ENCODE measurements around the gene KRT78. TPM values are rescaled to one million over a fixed set of nuclear protein-coding genes. Genes with fewer than 3 reads are reported as not detected.

The KRT78 gene
- total RNA-seq, 2 donors from 2014 or later, result not detected

DNA sequence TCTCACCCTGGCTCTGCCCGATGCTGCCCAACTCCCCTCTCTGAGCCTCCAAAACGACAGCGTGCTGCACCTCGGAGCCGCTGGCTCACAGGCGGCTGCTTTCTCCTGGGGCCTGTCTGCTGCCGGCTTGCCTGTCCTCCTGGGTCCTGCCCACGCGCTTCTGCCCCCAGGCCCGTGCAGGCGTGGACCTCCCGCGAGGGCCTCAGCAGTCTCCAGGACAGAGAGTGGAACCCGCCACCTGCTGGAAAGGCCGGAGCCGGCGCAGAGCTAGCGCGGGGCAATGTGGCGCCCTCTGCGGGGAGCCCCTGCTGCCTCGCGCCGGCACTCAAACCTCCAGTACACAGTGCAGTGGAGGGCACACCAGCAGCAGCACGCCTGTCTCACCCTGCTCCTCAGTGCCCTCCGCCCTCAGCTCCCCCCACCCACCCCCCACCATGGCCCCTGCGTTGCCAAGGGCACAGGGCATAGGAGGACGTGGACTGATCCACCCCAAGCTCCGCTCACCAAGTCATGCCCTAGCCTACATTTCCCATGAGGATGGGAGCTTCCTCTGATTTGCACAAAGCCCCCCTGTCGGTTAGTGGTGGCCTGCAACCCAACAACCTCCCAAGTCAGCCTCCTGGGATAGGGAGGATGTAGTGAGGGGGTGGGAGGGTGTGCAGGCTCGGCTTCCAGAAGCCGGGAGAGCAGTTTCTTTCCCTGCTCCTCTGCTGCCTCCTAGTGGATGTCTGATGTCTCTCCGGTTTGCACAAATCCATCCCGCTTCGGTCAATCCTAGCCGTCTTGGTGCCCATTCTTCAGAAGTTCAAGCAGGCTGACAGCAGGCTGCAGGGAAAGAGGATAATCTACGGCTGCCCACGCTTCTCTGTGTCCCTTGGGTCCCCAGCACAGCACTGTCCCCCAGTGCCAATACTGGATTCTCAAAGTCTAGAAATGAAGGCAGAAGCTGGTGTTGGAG lies 30.9 kb upstream of the KRT78 start:
- peaks cover 15% of the 10 kb centered on the region for H3K4me1 ChIP-seq
- H3K27ac ChIP-seq, result no peak overlapping the region
- H3K9me3 ChIP-seq, result no peaks in the 10 kb centered on the region
- intact Hi-C loops (cut with DNase I), result loop anchor here (5.0 kb wide), 2 partner anchors 507 to 722 kb away; no protein-coding TSS in a partner anchor
- DNase-seq, result peak; percentile 92
- TF ChIP-seq CTCF (IDR thresholded peaks at IDR 0.05), result peak; percentile 50
- H3K36me3 ChIP-seq, result no peaks in the 10 kb centered on the region
- H3K27me3 ChIP-seq, result no peaks in the 10 kb centered on the region
- H3K4me3 ChIP-seq, result peak overlapping the region; percentile 22
- peak overlapping the region; percentile 40 to 48 for H3K9ac ChIP-seq (ENCODE audit: low read depth in 2 of 2, low read length in 2 of 2)

DNA sequence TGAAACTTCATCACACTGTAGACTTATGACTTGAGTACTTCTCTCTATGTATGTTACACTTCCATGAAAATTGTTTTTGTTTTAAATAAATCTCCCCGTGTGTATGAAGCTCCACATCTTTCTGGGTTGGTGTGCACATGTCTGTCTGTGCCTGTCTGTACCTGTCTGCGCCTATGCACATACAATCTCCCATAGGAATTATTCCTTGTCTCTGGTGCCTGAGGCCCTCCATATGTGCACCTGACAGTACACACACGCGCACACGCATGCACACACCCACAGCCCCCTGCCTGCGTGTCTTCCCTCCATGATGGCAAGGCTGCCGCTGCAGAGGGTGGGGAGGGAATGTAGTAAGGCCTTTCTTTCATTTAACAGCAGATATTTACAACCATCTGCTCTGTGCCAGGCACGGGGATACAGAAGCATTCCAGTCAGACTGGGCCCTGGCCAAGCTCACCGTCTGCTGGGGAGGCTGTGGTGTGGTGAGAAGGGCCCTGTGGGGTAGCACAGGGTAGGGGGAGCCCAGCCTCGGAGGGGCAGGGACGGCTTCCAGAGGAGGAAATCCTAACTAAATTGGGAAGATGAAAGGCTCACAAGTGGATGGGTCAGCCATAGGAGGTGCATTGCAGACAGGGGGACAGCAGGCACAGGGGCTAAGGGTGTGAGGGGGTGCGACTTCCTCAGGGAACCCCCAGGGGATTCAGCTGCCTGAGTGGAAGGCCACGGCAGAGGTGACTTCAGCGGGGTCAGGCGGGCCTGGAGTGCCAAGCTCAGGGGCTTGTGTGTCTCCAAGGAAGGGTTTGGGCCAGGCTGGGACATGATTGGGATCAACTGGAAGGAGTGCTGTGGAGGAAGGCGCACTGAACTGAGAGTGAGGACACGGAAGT lies 30.0 kb upstream of the KRT78 start:
- TF ChIP-seq CTCF (IDR thresholded peaks at IDR 0.05), result no peak
- Histone ChIP-seq H3K27ac (peak overlapping the region; percentile 13), H3K4me1 (peaks cover 18% of the 10 kb centered on the region), H3K9me3 (no peaks in the 10 kb centered on the region), H3K4me3 (peak overlapping the region; percentile 22), H3K36me3 (no peaks in the 10 kb centered on the region), H3K27me3 (no peaks in the 10 kb centered on the region), H3K9ac (ENCODE audit: low read depth in 2 of 2, low read length in 2 of 2) (peak overlapping the region; percentile 40 to 48)
- intact Hi-C loops (cut with DNase I), result loop anchor here (5.0 kb wide), 2 partner anchors 506 to 721 kb away; no protein-coding TSS in a partner anchor
- DNase-seq, result no peak

DNA sequence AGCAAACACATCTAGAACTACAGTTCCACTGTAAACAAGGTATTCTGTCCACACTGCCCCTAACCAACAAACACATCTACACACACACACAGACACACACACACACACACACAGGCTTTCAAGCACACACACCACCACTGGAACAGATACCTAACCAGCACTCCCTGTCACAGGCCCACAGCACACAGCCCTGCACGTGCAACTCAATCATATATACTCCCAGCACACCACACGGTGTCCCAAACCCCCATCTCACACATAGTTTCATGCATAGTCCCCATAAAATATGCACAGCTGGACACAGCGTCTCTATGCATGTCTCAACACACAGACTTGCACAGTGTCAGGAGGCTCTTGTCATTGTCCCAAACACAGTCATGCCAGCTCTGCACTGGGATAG lies 28.4 kb upstream of the KRT78 start:
- Histone ChIP-seq H3K4me3 (no peak overlapping the region), H3K9ac (ENCODE audit: low read depth in 2 of 2, low read length in 2 of 2) (no peak overlapping the region), H3K27me3 (no peaks in the 10 kb centered on the region), H3K4me1 (peaks cover 23% of the 10 kb centered on the region), H3K9me3 (no peaks in the 10 kb centered on the region), H3K27ac (peak overlapping the region; percentile 6), H3K36me3 (no peaks in the 10 kb centered on the region)
- intact Hi-C loops (cut with DNase I), result loop anchor here (5.0 kb wide), 2 partner anchors 505 to 720 kb away; no protein-coding TSS in a partner anchor
- TF ChIP-seq CTCF (IDR thresholded peaks at IDR 0.05), result no peak
- DNase-seq, result no peak

- peak overlapping the region; percentile 35 for H3K27ac ChIP-seq
- peaks cover 32% of the 10 kb centered on the region for H3K4me1 ChIP-seq
- H3K27me3 ChIP-seq, result no peaks in the 10 kb centered on the region
- no peak overlapping the region for H3K9ac ChIP-seq (ENCODE audit: low read depth in 2 of 2, low read length in 2 of 2)
- H3K4me3 ChIP-seq, result no peak overlapping the region
- no peaks in the 10 kb centered on the region for H3K36me3 ChIP-seq
- intact Hi-C loops (cut with DNase I), result loop anchor here (5.0 kb wide), 2 partner anchors 504 to 719 kb away; no protein-coding TSS in a partner anchor
- no peaks in the 10 kb centered on the region for H3K9me3 ChIP-seq
- TF ChIP-seq CTCF (IDR thresholded peaks at IDR 0.05), result no peak
- DNase-seq, result peak; percentile 70
Observed at GRCh38 chr12:52876372-52876771, 27.6 kb upstream of the KRT78 start.

Measured in colonic mucosa (tissue), 4 donors.